Measurements from ENCODE around the gene DGCR8. TPM values are rescaled to one million over a fixed set of nuclear protein-coding genes. Genes with fewer than 3 reads are reported as not detected.

Gene DGCR8
- total RNA-seq, 1 experiment from 2014 or later = 41.7 TPM

GRCh38 chr22:20086763-20087162 is 6.7 kb downstream of the DGCR8 start:
- no peak overlapping the region for H3K27ac ChIP-seq (ENCODE audit: low read length)
- POLR2A ChIA-PET (ENCODE audit: unreplicated experiment) = no interaction called here
- no peak overlapping the region for H3K9ac ChIP-seq (ENCODE audit: low read length)
- no peaks in the 10 kb centered on the region for H3F3A ChIP-seq (ENCODE audit: low read length, unreplicated experiment)
- peaks cover 40% of the 10 kb centered on the region for H4K20me1 ChIP-seq (ENCODE audit: low read length)
- peaks cover 9% of the 10 kb centered on the region for H3K4me1 ChIP-seq (ENCODE audit: insufficient read depth, low read length)
- no TSS peak for BruUV-seq (replicated peaks)
- TF ChIP-seq CTCF (conservative IDR thresholded peaks at IDR 0.05; ENCODE audit: low read depth, low read length) (no peak), EZH2phosphoT487 (IDR thresholded peaks at IDR 0.05; ENCODE audit: borderline replicate concordance, low read length) (no peak)
- no peak overlapping the region for H3K4me3 ChIP-seq (ENCODE audit: low read length)
- no peak overlapping the region for H3K4me2 ChIP-seq (ENCODE audit: low read length)
- H3K27me3 ChIP-seq (ENCODE audit: low read length) = no peaks in the 10 kb centered on the region
- H3K9me3 ChIP-seq (ENCODE audit: low read length) = no peaks in the 10 kb centered on the region
- DNase-seq (no peak), ATAC-seq (no peak)
- peaks cover 63% of the 10 kb centered on the region for H3K36me3 ChIP-seq (ENCODE audit: low read depth, low read length)
- H3K9me2 ChIP-seq (replicated peaks; ENCODE audit: low read length) = no peaks in the 10 kb centered on the region
- H3K79me2 ChIP-seq (ENCODE audit: low read length) = peaks cover 61% of the 10 kb centered on the region
- CTCF ChIA-PET = no interaction called here
- H2AFZ ChIP-seq (ENCODE audit: low read length) = no peak overlapping the region
- intact Hi-C loops (cut with micrococcal nuclease) = no loop called here

- intact Hi-C loops (cut with micrococcal nuclease) = no loop called here
- POLR2A ChIA-PET (ENCODE audit: unreplicated experiment) = no interaction called here
- peaks cover 72% of the 10 kb centered on the region for H3K36me3 ChIP-seq (ENCODE audit: low read depth, low read length)
Measured at GRCh38 chr22:20087319-20088262, 7.5 kb downstream of the DGCR8 start.

More at GRCh38 chr22:20087319-20088262, 7.5 kb downstream of the DGCR8 start:
- Histone ChIP-seq H4K20me1 (ENCODE audit: low read length) (peaks cover 38% of the 10 kb centered on the region), H3K27ac (ENCODE audit: low read length) (no peak overlapping the region), H3K4me1 (ENCODE audit: insufficient read depth, low read length) (peaks cover 6% of the 10 kb centered on the region), H2AFZ (ENCODE audit: low read length) (no peak overlapping the region), H3K4me3 (ENCODE audit: low read length) (no peak overlapping the region), H3K9me2 (replicated peaks; ENCODE audit: low read length) (no peaks in the 10 kb centered on the region), H3K4me2 (ENCODE audit: low read length) (no peak overlapping the region), H3K9me3 (ENCODE audit: low read length) (no peaks in the 10 kb centered on the region), H3K27me3 (ENCODE audit: low read length) (no peaks in the 10 kb centered on the region), H3K9ac (ENCODE audit: low read length) (no peak overlapping the region), H3F3A (ENCODE audit: low read length, unreplicated experiment) (no peaks in the 10 kb centered on the region), H3K79me2 (ENCODE audit: low read length) (peaks cover 53% of the 10 kb centered on the region)
- no TSS peak for BruUV-seq (replicated peaks)
- ATAC-seq (no peak), DNase-seq (no peak)
- TF ChIP-seq CTCF (conservative IDR thresholded peaks at IDR 0.05; ENCODE audit: low read depth, low read length) (no peak), EZH2phosphoT487 (IDR thresholded peaks at IDR 0.05; ENCODE audit: borderline replicate concordance, low read length) (no peak), EZH2 (IDR thresholded peaks at IDR 0.05; ENCODE audit: low read length, unreplicated experiment) (no peak)
- CTCF ChIA-PET = no interaction called here
